Measurements from ENCODE around the gene DCAF11. TPM values are rescaled to one million over a fixed set of nuclear protein-coding genes. Genes with fewer than 3 reads are reported as not detected.

Gene DCAF11
- total and polyA plus RNA-seq, 2 of the 13 experiments (the other 11 are each of a cell fraction or from before 2014, with no cell fraction given) = 150 to 257 TPM

DNA sequence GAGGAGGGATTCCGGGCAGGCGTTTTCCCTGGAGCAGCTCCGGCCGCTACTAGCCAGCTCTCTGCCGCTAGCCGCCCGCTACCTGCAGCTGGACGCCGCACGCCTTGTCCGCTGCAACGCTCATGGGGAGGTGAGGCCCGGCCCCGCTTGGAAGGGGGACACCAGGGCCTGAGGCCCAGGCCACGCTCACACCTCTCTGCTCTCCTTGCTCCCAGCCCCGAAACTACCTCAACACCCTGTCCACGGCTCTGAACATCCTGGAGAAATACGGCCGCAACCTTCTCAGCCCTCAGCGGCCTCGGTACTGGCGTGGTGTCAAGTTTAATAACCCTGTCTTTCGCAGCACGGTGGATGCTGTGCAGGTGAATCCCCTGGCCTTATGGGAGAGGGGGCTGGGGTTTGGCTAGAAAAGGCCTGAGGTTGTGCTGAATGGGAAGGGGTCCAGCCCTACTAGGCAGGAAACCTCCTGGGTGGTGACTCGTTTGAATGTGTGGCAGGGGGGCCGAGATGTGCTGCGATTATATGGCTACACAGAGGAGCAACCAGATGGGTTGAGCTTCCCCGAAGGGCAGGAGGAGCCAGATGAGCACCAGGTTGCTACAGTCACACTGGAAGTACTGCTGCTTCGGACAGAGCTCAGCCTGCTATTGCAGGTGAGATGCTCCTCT lies 33.3 kb downstream of the DCAF11 start (continued):
- TF ChIP-seq ESRRA (CRISPR knock-in tag; IDR thresholded peaks at IDR 0.05; ENCODE audit: low read depth) = 0 out of 2 replicates have a peak, but pooled peaks have one; percentile 26
- TF ChIP-seq, protein P1, sequence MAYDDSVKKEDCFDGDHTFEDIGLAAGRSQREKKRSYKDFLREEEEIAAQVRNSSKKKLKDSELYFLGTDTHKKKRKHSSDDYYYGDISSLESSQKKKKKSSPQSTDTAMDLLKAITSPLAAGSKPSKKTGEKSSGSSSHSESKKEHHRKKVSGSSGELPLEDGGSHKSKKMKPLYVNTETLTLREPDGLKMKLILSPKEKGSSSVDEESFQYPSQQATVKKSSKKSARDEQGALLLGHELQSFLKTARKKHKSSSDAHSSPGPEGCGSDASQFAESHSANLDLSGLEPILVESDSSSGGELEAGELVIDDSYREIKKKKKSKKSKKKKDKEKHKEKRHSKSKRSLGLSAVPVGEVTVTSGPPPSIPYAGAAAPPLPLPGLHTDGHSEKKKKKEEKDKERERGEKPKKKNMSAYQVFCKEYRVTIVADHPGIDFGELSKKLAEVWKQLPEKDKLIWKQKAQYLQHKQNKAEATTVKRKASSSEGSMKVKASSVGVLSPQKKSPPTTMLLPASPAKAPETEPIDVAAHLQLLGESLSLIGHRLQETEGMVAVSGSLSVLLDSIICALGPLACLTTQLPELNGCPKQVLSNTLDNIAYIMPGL (CRISPR knock-in tag; IDR thresholded peaks at IDR 0.05; ENCODE audit: borderline replicate concordance in 1 of 2, low read depth in 1 of 2) = peak in 1 of 2 experiments; percentile 20; a peak in 1 of 4 replicates
- TF ChIP-seq ZNF101 (CRISPR knock-in tag; IDR thresholded peaks at IDR 0.05; ENCODE audit: borderline replicate concordance, low read depth) = peak; percentile 89; the same call in 1 of the 2 replicates
- TF ChIP-seq ZNF839 (CRISPR knock-in tag; IDR thresholded peaks at IDR 0.05; ENCODE audit: borderline replicate concordance) = peak; percentile 69
- no peak for TF ChIP-seq ZNF607 (CRISPR knock-in tag; IDR thresholded peaks at IDR 0.05; ENCODE audit: borderline replicate concordance)
- no peak for TF ChIP-seq MTF2 (CRISPR knock-in tag; IDR thresholded peaks at IDR 0.05; ENCODE audit: borderline replicate concordance)
- no peak for TF ChIP-seq FOXK1 (CRISPR knock-in tag; IDR thresholded peaks at IDR 0.05; ENCODE audit: borderline replicate concordance, low read depth)
- TF ChIP-seq ZFP62 (CRISPR knock-in tag; IDR thresholded peaks at IDR 0.05) = no peak
- peak; percentile 92 for TF ChIP-seq GTF3A (CRISPR knock-in tag; conservative IDR thresholded peaks at IDR 0.05)
- peak; percentile 68; the same call in 1 of the 2 replicates for TF ChIP-seq CHCHD3 (CRISPR knock-in tag; IDR thresholded peaks at IDR 0.05)
- TF ChIP-seq NFIC (IDR thresholded peaks at IDR 0.05; ENCODE audit: low read length) = no peak
- TF ChIP-seq MIER2 (CRISPR knock-in tag; IDR thresholded peaks at IDR 0.05) = no peak
- TF ChIP-seq ATRX (CRISPR knock-in tag; IDR thresholded peaks at IDR 0.05; ENCODE audit: borderline replicate concordance) = no peak
- TF ChIP-seq SALL2 (CRISPR knock-in tag; IDR thresholded peaks at IDR 0.05) = no peak
- no peak for TF ChIP-seq HHEX (CRISPR knock-in tag; IDR thresholded peaks at IDR 0.05)
- no peak for TF ChIP-seq ZNF30 (CRISPR knock-in tag; IDR thresholded peaks at IDR 0.05)
- peak; percentile 82; the same call in 1 of the 2 replicates for TF ChIP-seq KDM5B (CRISPR knock-in tag; IDR thresholded peaks at IDR 0.05; ENCODE audit: borderline replicate concordance)
- TF ChIP-seq, protein P2, sequence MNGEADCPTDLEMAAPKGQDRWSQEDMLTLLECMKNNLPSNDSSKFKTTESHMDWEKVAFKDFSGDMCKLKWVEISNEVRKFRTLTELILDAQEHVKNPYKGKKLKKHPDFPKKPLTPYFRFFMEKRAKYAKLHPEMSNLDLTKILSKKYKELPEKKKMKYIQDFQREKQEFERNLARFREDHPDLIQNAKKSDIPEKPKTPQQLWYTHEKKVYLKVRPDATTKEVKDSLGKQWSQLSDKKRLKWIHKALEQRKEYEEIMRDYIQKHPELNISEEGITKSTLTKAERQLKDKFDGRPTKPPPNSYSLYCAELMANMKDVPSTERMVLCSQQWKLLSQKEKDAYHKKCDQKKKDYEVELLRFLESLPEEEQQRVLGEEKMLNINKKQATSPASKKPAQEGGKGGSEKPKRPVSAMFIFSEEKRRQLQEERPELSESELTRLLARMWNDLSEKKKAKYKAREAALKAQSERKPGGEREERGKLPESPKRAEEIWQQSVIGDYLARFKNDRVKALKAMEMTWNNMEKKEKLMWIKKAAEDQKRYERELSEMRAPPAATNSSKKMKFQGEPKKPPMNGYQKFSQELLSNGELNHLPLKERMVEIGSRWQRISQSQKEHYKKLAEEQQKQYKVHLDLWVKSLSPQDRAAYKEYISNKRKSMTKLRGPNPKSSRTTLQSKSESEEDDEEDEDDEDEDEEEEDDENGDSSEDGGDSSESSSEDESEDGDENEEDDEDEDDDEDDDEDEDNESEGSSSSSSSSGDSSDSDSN (CRISPR knock-in tag; IDR thresholded peaks at IDR 0.05) = peak; percentile 68; the same call in 1 of the 2 replicates
- TF ChIP-seq, protein P3, sequence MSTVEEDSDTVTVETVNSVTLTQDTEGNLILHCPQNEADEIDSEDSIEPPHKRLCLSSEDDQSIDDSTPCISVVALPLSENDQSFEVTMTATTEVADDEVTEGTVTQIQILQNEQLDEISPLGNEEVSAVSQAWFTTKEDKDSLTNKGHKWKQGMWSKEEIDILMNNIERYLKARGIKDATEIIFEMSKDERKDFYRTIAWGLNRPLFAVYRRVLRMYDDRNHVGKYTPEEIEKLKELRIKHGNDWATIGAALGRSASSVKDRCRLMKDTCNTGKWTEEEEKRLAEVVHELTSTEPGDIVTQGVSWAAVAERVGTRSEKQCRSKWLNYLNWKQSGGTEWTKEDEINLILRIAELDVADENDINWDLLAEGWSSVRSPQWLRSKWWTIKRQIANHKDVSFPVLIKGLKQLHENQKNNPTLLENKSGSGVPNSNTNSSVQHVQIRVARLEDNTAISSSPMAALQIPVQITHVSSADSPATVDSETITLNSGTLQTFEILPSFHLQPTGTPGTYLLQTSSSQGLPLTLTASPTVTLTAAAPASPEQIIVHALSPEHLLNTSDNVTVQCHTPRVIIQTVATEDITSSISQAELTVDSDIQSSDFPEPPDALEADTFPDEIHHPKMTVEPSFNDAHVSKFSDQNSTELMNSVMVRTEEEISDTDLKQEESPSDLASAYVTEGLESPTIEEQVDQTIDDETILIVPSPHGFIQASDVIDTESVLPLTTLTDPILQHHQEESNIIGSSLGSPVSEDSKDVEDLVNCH (CRISPR knock-in tag; IDR thresholded peaks at IDR 0.05) = peak; percentile 80; the same call in 1 of the 2 replicates
- peak; percentile 84 for TF ChIP-seq MED8 (CRISPR knock-in tag; IDR thresholded peaks at IDR 0.05; ENCODE audit: insufficient replicate concordance)
- peak; percentile 33 for TF ChIP-seq IKZF4 (CRISPR knock-in tag; IDR thresholded peaks at IDR 0.05; ENCODE audit: borderline replicate concordance, low read depth, not compliant biosample characterization)
- no peak for TF ChIP-seq HNRNPL (IDR thresholded peaks at IDR 0.05; ENCODE audit: low read depth, low read length)
- no peak for TF ChIP-seq ZNF496 (CRISPR knock-in tag; IDR thresholded peaks at IDR 0.05; ENCODE audit: insufficient replicate concordance)
- TF ChIP-seq ZNF225 (CRISPR knock-in tag; IDR thresholded peaks at IDR 0.05) = peak; percentile 65
